ENCODE measurements around the gene CALCOCO1.
"Not testable (repeated sequence)": the region's sequence is repeated elsewhere in the genome, so short reads cannot be mapped to it uniquely, and the experiment has no call there.

Gene CALCOCO1

DNA sequence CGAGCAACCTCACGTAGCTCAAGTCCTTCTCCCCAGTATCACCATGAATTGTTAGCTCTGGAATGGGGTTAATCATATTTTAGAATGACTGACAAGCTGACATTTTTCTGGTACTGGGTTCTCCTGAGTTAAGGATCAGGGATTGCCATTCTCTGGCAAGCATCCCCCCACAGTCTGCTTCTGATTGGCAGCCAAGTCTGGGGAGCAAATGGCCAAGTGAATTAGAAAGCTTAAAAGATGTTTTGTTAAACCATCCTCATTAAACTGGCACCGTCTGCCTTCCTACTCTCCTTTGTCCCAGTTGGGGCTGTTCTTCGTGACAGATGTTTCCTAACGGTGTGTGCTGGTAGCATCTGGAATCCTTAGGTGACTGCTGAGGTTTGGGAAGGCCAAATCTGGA lies 41.7 kb upstream of the CALCOCO1 start:
- Histone ChIP-seq H3K27me3 (ENCODE audit: low read depth, low read length) (peaks cover 64% of the 10 kb centered on the region), H3K4me1 (ENCODE audit: low read length) (peaks cover 22% of the 10 kb centered on the region), H3K79me2 (ENCODE audit: low read length) (no peaks in the 10 kb centered on the region), H4K20me1 (ENCODE audit: insufficient read depth, low read length) (no peaks in the 10 kb centered on the region), H3K27ac (ENCODE audit: low read length) (no peak overlapping the region), H3K4me2 (ENCODE audit: low read length) (no peak overlapping the region), H3K4me3 (ENCODE audit: low read length) (no peak overlapping the region), H2AFZ (ENCODE audit: low read depth, low read length) (no peak overlapping the region), H3K9ac (ENCODE audit: low read length) (no peak overlapping the region), H3K36me3 (replicated peaks; ENCODE audit: low read depth, low read length) (no peaks in the 10 kb centered on the region), H3K9me3 (ENCODE audit: insufficient read depth, low read length) (no peaks in the 10 kb centered on the region)
- TF ChIP-seq CTCF (IDR thresholded peaks at IDR 0.05; ENCODE audit: low read depth, low read length) (no peak), EZH2phosphoT487 (IDR thresholded peaks at IDR 0.05; ENCODE audit: low read depth) (no peak)

GRCh38 chr12:53766881-53767280 lies 39.6 kb upstream of the CALCOCO1 start:
- Histone ChIP-seq H3K4me3 (ENCODE audit: low read length) (no peak overlapping the region), H3K27me3 (ENCODE audit: low read depth, low read length) (peaks cover 80% of the 10 kb centered on the region)

DNA sequence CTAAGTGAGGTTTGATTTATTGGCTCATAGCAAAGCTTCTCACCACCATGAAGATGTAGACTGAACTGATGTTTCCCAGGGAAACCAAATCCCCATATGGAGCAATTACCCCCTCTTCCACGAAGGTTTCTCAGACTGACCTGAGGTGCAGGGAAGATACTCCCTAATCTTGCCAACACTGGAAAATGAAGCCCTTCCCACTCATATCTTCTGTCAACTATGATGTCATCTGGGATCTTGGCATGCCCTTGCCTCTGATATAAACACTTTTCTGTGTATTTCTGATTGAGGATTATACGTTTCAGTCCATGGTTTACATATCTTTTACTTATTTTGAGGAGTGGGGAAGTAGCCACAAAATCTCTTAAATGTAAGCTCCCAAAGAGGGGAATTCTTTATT lies 38.6 kb upstream of the CALCOCO1 start:
- H3K27me3 ChIP-seq (ENCODE audit: low read depth, low read length) = peaks cover 84% of the 10 kb centered on the region

More at GRCh38 chr12:53766881-53767280, 39.6 kb upstream of the CALCOCO1 start:
- Histone ChIP-seq H3K9ac (ENCODE audit: low read length) (no peak overlapping the region), H3K4me1 (ENCODE audit: low read length) (peaks cover 18% of the 10 kb centered on the region), H3K27ac (ENCODE audit: low read length) (no peak overlapping the region), H4K20me1 (ENCODE audit: insufficient read depth, low read length) (no peaks in the 10 kb centered on the region), H3K4me2 (ENCODE audit: low read length) (no peak overlapping the region), H3K9me3 (ENCODE audit: insufficient read depth, low read length) (no peaks in the 10 kb centered on the region), H2AFZ (ENCODE audit: low read depth, low read length) (no peak overlapping the region), H3K36me3 (replicated peaks; ENCODE audit: low read depth, low read length) (no peaks in the 10 kb centered on the region), H3K79me2 (ENCODE audit: low read length) (no peaks in the 10 kb centered on the region)
- no peak for TF ChIP-seq CTCF (IDR thresholded peaks at IDR 0.05; ENCODE audit: low read depth, low read length)
- TF ChIP-seq EZH2phosphoT487 (IDR thresholded peaks at IDR 0.05; ENCODE audit: low read depth) = no peak

GRCh38 chr12:53764615-53765014 lies 37.4 kb upstream of the CALCOCO1 start:
- no peak overlapping the region for H2AFZ ChIP-seq (ENCODE audit: low read depth, low read length)
- H3K79me2 ChIP-seq (ENCODE audit: low read length) = no peaks in the 10 kb centered on the region
- no peak overlapping the region for H3K27ac ChIP-seq (ENCODE audit: low read length)
- H3K9ac ChIP-seq (ENCODE audit: low read length) = no peak overlapping the region
- no peaks in the 10 kb centered on the region for H3K36me3 ChIP-seq (replicated peaks; ENCODE audit: low read depth, low read length)
- peaks cover 14% of the 10 kb centered on the region for H3K4me1 ChIP-seq (ENCODE audit: low read length)
- peak overlapping the region; percentile 61 for H3K4me2 ChIP-seq (ENCODE audit: low read length)
- no peaks in the 10 kb centered on the region for H4K20me1 ChIP-seq (ENCODE audit: insufficient read depth, low read length)
- no peaks in the 10 kb centered on the region for H3K9me3 ChIP-seq (ENCODE audit: insufficient read depth, low read length)
- TF ChIP-seq CTCF (IDR thresholded peaks at IDR 0.05; ENCODE audit: low read depth, low read length) (no peak), EZH2phosphoT487 (IDR thresholded peaks at IDR 0.05; ENCODE audit: low read depth) (no peak)
- H3K27me3 ChIP-seq (ENCODE audit: low read depth, low read length) = peaks cover 77% of the 10 kb centered on the region
- H3K4me3 ChIP-seq (ENCODE audit: low read length) = 0 out of 2 replicates have a peak overlapping the region, but pooled peaks have one; percentile 8

More for the DNA sequence above, 38.6 kb upstream of the CALCOCO1 start:
- TF ChIP-seq CTCF (IDR thresholded peaks at IDR 0.05; ENCODE audit: low read depth, low read length) (no peak), EZH2phosphoT487 (IDR thresholded peaks at IDR 0.05; ENCODE audit: low read depth) (no peak)
- H3K4me3 ChIP-seq (ENCODE audit: low read length) = no peak overlapping the region
- no peaks in the 10 kb centered on the region for H3K79me2 ChIP-seq (ENCODE audit: low read length)
- no peak overlapping the region for H3K27ac ChIP-seq (ENCODE audit: low read length)
- no peaks in the 10 kb centered on the region for H3K36me3 ChIP-seq (replicated peaks; ENCODE audit: low read depth, low read length)
- H3K9ac ChIP-seq (ENCODE audit: low read length) = no peak overlapping the region
- peaks cover 14% of the 10 kb centered on the region for H3K4me1 ChIP-seq (ENCODE audit: low read length)
- no peak overlapping the region for H3K4me2 ChIP-seq (ENCODE audit: low read length)
- no peaks in the 10 kb centered on the region for H4K20me1 ChIP-seq (ENCODE audit: insufficient read depth, low read length)
- H2AFZ ChIP-seq (ENCODE audit: low read depth, low read length) = no peak overlapping the region
- H3K9me3 ChIP-seq (ENCODE audit: insufficient read depth, low read length) = no peaks in the 10 kb centered on the region

DNA sequence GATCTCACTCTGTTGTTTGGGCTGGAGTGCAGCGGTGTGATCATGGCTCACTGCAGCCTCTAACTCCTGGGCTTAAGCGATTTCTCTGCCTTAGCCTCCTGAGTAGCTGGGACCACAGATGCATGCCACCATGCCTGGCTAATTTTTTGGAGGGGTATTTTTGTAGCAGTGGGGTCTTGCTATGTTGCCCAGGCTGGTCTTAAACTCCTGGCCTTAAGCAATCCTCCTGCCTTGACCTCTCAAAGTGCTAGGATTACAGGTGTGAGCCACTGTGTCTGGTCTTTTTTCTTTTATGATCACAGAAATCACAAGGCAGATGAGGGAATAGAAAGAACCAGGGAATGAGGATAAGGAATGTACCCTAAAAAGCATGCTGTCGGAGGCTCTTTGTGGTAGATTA lies 35.5 kb upstream of the CALCOCO1 start:
- not testable (repeated sequence) for H3K27ac ChIP-seq (ENCODE audit: low read length); H3K4me3 ChIP-seq (ENCODE audit: low read length); H3K4me2 ChIP-seq (ENCODE audit: low read length); H3K9ac ChIP-seq (ENCODE audit: low read length); H2AFZ ChIP-seq (ENCODE audit: low read depth, low read length); H3K9me3 ChIP-seq (ENCODE audit: insufficient read depth, low read length); H3K79me2 ChIP-seq (ENCODE audit: low read length); H3K36me3 ChIP-seq (replicated peaks; ENCODE audit: low read depth, low read length); H4K20me1 ChIP-seq (ENCODE audit: insufficient read depth, low read length)
- Histone ChIP-seq H3K4me1 (ENCODE audit: low read length) (peaks cover 25% of the 10 kb centered on the region), H3K27me3 (ENCODE audit: low read depth, low read length) (peaks cover 76% of the 10 kb centered on the region)

Measured in OCI-LY3 (cell line).